Parathyroid adenoma (tissue), 2 donors: ENCODE data around the gene SPOCD1.

Experiments used
- H2AFZ ChIP-seq: fragments of 300-600 bp; sonication (generic); one replicate; pipeline ENCODE4 v1.7.0; 2017; ENCODE audit warnings: antibody characterized with exemption, mild to moderate bottlenecking
- H3K27ac ChIP-seq: fragments of 300-600 bp; sonication (generic); one replicate; pipeline ENCODE4 v1.7.0; 2017
- H3K27me3 ChIP-seq: fragments of 300-600 bp; sonication (generic); one replicate; pipeline ENCODE4 v1.7.0; 2017; ENCODE audit warnings: low read length; ENCODE audit not compliant: control insufficient read depth, insufficient read depth
- H3K36me3 ChIP-seq: fragments of 300-600 bp; sonication (generic); one replicate; pipeline ENCODE4 v1.7.0; 2017; ENCODE audit warnings: low read length; ENCODE audit not compliant: control insufficient read depth, insufficient read depth
- H3K4me1 ChIP-seq: fragments of 300-600 bp; sonication (generic); one replicate; pipeline ENCODE4 v1.7.0; 2017; ENCODE audit warnings: control low read depth
- H3K4me2 ChIP-seq: fragments of 300-600 bp; sonication (generic); one replicate; pipeline ENCODE4 v1.7.0; 2017; ENCODE audit warnings: low read length
- H3K4me3 ChIP-seq: fragments of 300-600 bp; sonication (generic); one replicate; pipeline ENCODE4 v1.7.0; 2017; ENCODE audit warnings: low read depth, low read length
- H3K79me2 ChIP-seq: fragments of 300-600 bp; sonication (generic); one replicate; pipeline ENCODE4 v1.7.0; 2017; ENCODE audit warnings: control low read depth
- H3K9ac ChIP-seq: fragments of 300-600 bp; sonication (generic); one replicate; pipeline ENCODE4 v1.7.0; 2017; ENCODE audit warnings: mild to moderate bottlenecking
- H3K9me3 ChIP-seq: fragments of 300-600 bp; sonication (generic); one replicate; pipeline ENCODE4 v1.7.0; 2017; ENCODE audit warnings: low read length; ENCODE audit not compliant: control insufficient read depth
- TF ChIP-seq, protein P1 (sequence below): fragments of 300-600 bp; sonication (generic); IDR thresholded peaks from one replicate; pipeline ENCODE4 v1.7.0; 2017; ENCODE audit warnings: antibody characterized with exemption, mild to moderate bottlenecking
- donor health status: primary hyperparathyroidism.

SPOCD1 gene

DNA sequence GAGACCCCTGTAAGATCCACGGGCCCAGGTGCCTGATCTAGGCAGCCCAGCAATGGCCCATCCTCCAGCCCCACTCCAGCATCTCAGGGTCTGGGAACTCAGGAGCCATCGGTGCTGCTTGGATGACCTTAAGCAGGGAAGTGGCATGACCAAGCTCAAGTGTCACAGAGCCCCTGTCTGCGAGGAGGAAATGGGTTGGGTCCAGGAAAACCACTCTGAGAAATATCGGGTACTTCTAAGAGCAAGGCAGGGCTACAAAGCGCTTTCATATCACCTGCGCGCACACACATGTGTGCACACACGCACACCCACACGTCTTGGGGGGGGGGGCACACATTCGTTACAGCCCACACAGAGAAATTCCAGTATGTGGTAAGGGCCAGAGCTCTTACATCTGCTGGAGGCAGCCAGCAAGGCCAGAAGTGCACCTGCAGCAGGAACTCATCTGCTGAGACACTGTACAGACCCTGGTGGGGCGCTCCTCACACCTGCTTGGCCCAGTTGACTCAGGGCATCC, 32.6 kb upstream of the SPOCD1 start:
- Histone ChIP-seq H3K79me2 (no peaks in the 10 kb centered on the region), H3K9me3 (no peaks in the 10 kb centered on the region), H3K27me3 (no peaks in the 10 kb centered on the region), H2AFZ (no peak overlapping the region), H3K4me3 (no peak overlapping the region), H3K36me3 (no peaks in the 10 kb centered on the region), H3K9ac (no peak overlapping the region), H3K27ac (no peak overlapping the region), H3K4me2 (no peak overlapping the region), H3K4me1 (no peaks in the 10 kb centered on the region)
- TF ChIP-seq, protein P1, sequence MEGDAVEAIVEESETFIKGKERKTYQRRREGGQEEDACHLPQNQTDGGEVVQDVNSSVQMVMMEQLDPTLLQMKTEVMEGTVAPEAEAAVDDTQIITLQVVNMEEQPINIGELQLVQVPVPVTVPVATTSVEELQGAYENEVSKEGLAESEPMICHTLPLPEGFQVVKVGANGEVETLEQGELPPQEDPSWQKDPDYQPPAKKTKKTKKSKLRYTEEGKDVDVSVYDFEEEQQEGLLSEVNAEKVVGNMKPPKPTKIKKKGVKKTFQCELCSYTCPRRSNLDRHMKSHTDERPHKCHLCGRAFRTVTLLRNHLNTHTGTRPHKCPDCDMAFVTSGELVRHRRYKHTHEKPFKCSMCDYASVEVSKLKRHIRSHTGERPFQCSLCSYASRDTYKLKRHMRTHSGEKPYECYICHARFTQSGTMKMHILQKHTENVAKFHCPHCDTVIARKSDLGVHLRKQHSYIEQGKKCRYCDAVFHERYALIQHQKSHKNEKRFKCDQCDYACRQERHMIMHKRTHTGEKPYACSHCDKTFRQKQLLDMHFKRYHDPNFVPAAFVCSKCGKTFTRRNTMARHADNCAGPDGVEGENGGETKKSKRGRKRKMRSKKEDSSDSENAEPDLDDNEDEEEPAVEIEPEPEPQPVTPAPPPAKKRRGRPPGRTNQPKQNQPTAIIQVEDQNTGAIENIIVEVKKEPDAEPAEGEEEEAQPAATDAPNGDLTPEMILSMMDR, result no peak

DNA sequence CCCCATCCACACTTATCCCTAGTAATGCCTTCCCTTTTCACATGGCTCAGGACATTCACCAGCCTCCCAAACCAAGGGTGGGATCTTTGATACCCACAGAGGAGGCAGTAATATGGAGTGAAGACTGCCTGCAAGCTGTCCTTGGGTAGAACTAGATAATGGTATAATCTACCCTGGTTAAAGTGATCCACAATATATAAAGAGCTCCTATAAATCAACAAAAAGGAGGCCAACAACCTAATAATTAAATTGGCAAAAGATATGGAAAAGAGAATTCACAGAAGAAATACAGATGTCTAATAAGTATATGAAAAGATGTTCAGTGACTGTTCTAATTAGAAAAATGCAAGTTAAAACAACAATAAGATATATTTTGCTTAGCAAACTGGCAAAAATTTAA, 30.7 kb upstream of the SPOCD1 start:
- H3K79me2 ChIP-seq, result no peaks in the 10 kb centered on the region
- H3K9me3 ChIP-seq, result no peaks in the 10 kb centered on the region
- H3K36me3 ChIP-seq, result no peaks in the 10 kb centered on the region
- H2AFZ ChIP-seq, result no peak overlapping the region
- H3K4me2 ChIP-seq, result no peak overlapping the region
- no peak overlapping the region for H3K27ac ChIP-seq
- H3K4me1 ChIP-seq, result no peaks in the 10 kb centered on the region
- H3K27me3 ChIP-seq, result no peaks in the 10 kb centered on the region
- TF ChIP-seq, protein P1, result no peak
- H3K9ac ChIP-seq, result no peak overlapping the region
- no peak overlapping the region for H3K4me3 ChIP-seq

DNA sequence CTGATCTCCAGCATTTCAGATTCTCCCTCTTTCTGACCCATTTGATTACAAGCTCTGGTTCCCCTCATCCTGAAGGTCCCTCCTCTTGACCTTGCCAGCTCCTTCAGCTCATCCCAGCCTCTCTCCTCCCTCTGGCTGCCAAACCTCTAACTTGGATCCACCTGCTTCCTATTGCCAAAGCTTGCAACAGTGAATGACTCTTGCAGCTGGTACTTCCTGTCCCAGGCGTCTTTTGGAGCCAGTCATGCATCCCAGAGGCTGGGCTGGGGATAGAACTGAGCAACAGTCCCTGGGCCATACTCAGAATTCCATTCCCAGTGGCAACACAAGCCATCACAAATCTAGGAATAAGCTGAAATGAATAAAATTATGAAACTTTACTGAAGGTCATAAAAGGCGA, 27.7 kb upstream of the SPOCD1 start:
- Histone ChIP-seq H3K4me1 (no peaks in the 10 kb centered on the region), H3K27me3 (no peaks in the 10 kb centered on the region), H3K79me2 (no peaks in the 10 kb centered on the region), H3K9ac (no peak overlapping the region), H3K36me3 (no peaks in the 10 kb centered on the region), H3K9me3 (no peaks in the 10 kb centered on the region), H2AFZ (no peak overlapping the region), H3K4me2 (no peak overlapping the region), H3K4me3 (no peak overlapping the region), H3K27ac (no peak overlapping the region)
- TF ChIP-seq, protein P1, result no peak

DNA sequence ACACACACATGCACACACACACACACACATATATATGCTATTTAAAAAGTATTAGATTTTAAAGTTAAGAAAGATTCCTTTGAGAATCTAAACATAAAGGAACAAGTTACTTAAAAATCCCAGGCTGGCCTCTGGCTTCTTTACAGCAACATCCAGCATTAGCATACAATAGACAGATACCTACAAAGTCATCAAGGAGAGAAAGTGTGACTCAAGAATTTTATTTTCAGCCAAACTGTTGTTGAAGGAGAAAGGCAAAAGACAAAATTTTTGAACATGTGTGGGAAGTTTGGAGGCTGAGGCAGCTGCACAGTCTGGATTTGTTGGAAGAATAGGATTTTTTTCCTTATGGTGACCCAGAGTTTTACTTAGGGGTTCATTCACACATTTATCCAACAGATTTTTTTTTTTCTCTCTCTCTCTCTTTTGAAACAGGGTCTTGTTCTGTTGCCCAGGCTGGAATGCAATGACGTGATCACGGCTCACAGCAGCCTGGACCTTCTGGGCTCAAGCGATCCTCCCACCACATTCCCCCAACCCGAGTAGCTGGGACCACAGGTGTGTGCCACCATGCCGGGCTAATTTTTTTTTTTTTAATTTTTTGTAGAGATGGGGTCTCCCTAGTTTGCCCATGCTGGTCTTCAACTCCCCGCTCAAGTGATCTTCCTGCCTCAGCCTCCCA, 24.0 kb upstream of the SPOCD1 start:
- H3K4me3 ChIP-seq, result no peak overlapping the region
- no peaks in the 10 kb centered on the region for H3K4me1 ChIP-seq
- H3K79me2 ChIP-seq, result no peaks in the 10 kb centered on the region
- no peak overlapping the region for H3K4me2 ChIP-seq
- H3K27ac ChIP-seq, result no peak overlapping the region
- no peaks in the 10 kb centered on the region for H3K9me3 ChIP-seq
- H3K36me3 ChIP-seq, result no peaks in the 10 kb centered on the region
- H3K9ac ChIP-seq, result no peak overlapping the region
- H2AFZ ChIP-seq, result no peak overlapping the region
- H3K27me3 ChIP-seq, result no peaks in the 10 kb centered on the region
- TF ChIP-seq, protein P1, result no peak
